HCT116 (cell line): ENCODE results near the gene GAPDH. TPM values are rescaled to one million over a fixed set of nuclear protein-coding genes. Genes with fewer than 3 reads are reported as not detected.
"Not testable (repeated sequence)": the region's sequence is repeated elsewhere in the genome, so short reads cannot be mapped to it uniquely, and the experiment has no call there.

Experiments
- ATAC-seq: fragments of 200-7000 bp; cut with Tn5 transposase; 2 replicates; pipeline ENCODE4 v1.9.1; 2020; ENCODE audit warnings: mild to moderate bottlenecking, moderate library complexity
- BruUV-seq: library from RNA; stranded (reverse); fragments of 400-500 nt; replicated peaks from 2 replicates; lab custom pipeline; 2021; lab: Mats Ljungman, UMichigan
- CTCF ChIA-PET: fragments of 300-600 bp; sonication (Branson Sonifier 250); formaldehyde crosslinking; loops from one replicate; lab custom pipeline; 2021; ENCODE audit warnings: antibody characterized with exemption; lab: Charles Lee
- POLR2A ChIA-PET: fragments of 300-600, 350-600 bp; sonication (Branson Sonifier 250); formaldehyde crosslinking; loops from one replicate; lab custom pipeline; 2021; ENCODE audit warnings: antibody characterized with exemption; lab: Charles Lee
- RAD21 ChIA-PET, 2 experiments: fragments of 300-600 bp; sonication (Branson Sonifier 250); formaldehyde crosslinking; loops; one replicate each; lab custom pipeline; 2023; ENCODE audit warnings: low total read pairs in 2 of 2; ENCODE audit not compliant: uncharacterized antibody in 2 of 2, unreplicated experiment in 2 of 2, low non-redundant PET in 1 of 2; lab: Charles Lee
- DNase-seq: peaks from one replicate; pipeline ENCODE4 v3.0.0-alpha.2; 2010; ENCODE audit warnings: low read depth, low spot score
- H2AFZ ChIP-seq: fragments of 200-600 bp; shearing (Covaris generic), sonication (generic); 2 replicates; pipeline ENCODE4 v1.6.1; 2017; ENCODE audit warnings: low read depth, mixed run types, mixed read lengths, antibody characterized with exemption, low read length; ENCODE audit not compliant: poor library complexity, severe bottlenecking
- H3K27ac ChIP-seq: 2 replicates; pipeline ENCODE4 v1.5.1; 2012; ENCODE audit warnings: low read depth, low read length
- H3K27me3 ChIP-seq: fragments of 200-600 bp; sonication (generic); 2 replicates; pipeline ENCODE4 v1.6.1; 2016; ENCODE audit warnings: mixed run types, low read length, mixed read lengths; ENCODE audit not compliant: insufficient read depth
- H3K36me3 ChIP-seq, 2 experiments: fragments of 200-500 bp in 1 of 2; fragments of 200-600 bp in 1 of 2; sonication (Bioruptor generic) in 1 of 2; sonication (generic) in 1 of 2; 2 replicates each; pipeline versions ENCODE4 v1.5.1 to v1.6.1; 2014 to 2016; ENCODE audit warnings: low read length in 2 of 2, inconsistent platforms in 1 of 2, mixed read lengths in 1 of 2, mixed run types in 1 of 2; ENCODE audit not compliant: insufficient read depth in 2 of 2, control insufficient read depth in 1 of 2
- H3K4me1 ChIP-seq, 2 experiments: fragments of 200-600 bp in 1 of 2; sonication (generic) in 1 of 2; 2 replicates each; pipeline versions ENCODE4 v1.5.1 to v1.6.1; 2012 to 2017; ENCODE audit warnings: low read length in 2 of 2, inconsistent platforms in 1 of 2, mild to moderate bottlenecking in 1 of 2, mixed read lengths in 1 of 2, mixed run types in 1 of 2, moderate library complexity in 1 of 2; ENCODE audit not compliant: insufficient read depth in 2 of 2, control insufficient read depth in 1 of 2
- H3K4me2 ChIP-seq: fragments of 200-600 bp; sonication (generic); 2 replicates; pipeline ENCODE4 v1.6.1; 2017; ENCODE audit warnings: mixed run types, low read length, mixed read lengths
- H3K4me3 ChIP-seq, 2 experiments: fragments of 200-600 bp in 1 of 2; sonication (generic) in 1 of 2; replicated peaks in 1 of 2; 2 replicates each; pipeline ENCODE4 v1.5.1; 2011 to 2016; ENCODE audit warnings: low read length in 2 of 2, control low read depth in 1 of 2, low read depth in 1 of 2, mild to moderate bottlenecking in 1 of 2, mixed read lengths in 1 of 2, mixed run types in 1 of 2
- H3K79me2 ChIP-seq: fragments of 200-600 bp; sonication (generic); 2 replicates; pipeline ENCODE4 v1.6.1; 2017; ENCODE audit warnings: mild to moderate bottlenecking, mixed run types, low read length, moderate library complexity, mixed read lengths; ENCODE audit not compliant: insufficient read depth
- H3K9ac ChIP-seq: fragments of 200-600 bp; sonication (generic); 2 replicates; pipeline ENCODE4 v1.6.1; 2016; ENCODE audit warnings: low read length, mixed read lengths
- H3K9me2 ChIP-seq: fragments of 200-600 bp; sonication (generic), shearing (Covaris generic); 2 replicates; pipeline ENCODE4 v1.6.1; 2017; ENCODE audit warnings: mixed run types, mild to moderate bottlenecking, moderate library complexity; ENCODE audit not compliant: insufficient read depth
- H3K9me3 ChIP-seq, 2 experiments: fragments of 200-500 bp in 1 of 2; fragments of 200-600 bp in 1 of 2; sonication (Bioruptor generic) in 1 of 2; sonication (generic) in 1 of 2; 2 replicates each; pipeline ENCODE4 v1.6.1; 2014 to 2017; ENCODE audit warnings: low read length in 2 of 2, mixed read lengths in 2 of 2, inconsistent platforms in 1 of 2, low read depth in 1 of 2, mild to moderate bottlenecking in 1 of 2, mixed run types in 1 of 2, moderate library complexity in 1 of 2; ENCODE audit not compliant: control insufficient read depth in 1 of 2, insufficient read depth in 1 of 2
- H4K20me1 ChIP-seq: fragments of 200-600 bp; sonication (generic), shearing (Covaris generic); 2 replicates; pipeline ENCODE4 v1.6.1; 2017; ENCODE audit warnings: mixed run types, mild to moderate bottlenecking, moderate library complexity; ENCODE audit not compliant: insufficient read depth
- SRF ChIP-seq: IDR thresholded peaks from 2 replicates; pipeline ENCODE4 v1.6.1; 2012; ENCODE audit warnings: low read depth
- ZFX ChIP-seq: fragments of 450-650 bp; IDR thresholded peaks from 2 replicates; pipeline ENCODE4 v1.6.1; 2017
- intact Hi-C: fragments of 100-400 bp; cut with micrococcal nuclease; formaldehyde crosslinking; loops from 2 replicates; pipeline ENCODE4 v1.10.0; 2022
- total RNA-seq: library from RNA; stranded (reverse); gene quantifications from one replicate; pipeline ENCODE4 v1.2.1, GENCODE V29; 2021; ENCODE audit not compliant: unreplicated experiment

The GAPDH gene
- total RNA-seq, 1 experiment from 2014 or later = 5,901 TPM

- TF ChIP-seq ZFX = no peak
- TF ChIP-seq, all 23 proteins: peak for 0
Observed at GRCh38 chr12:6494968-6495367, 39.3 kb upstream of the GAPDH start (continued).

GRCh38 chr12:6497291-6497690 is 37.0 kb upstream of the GAPDH start:
- intact Hi-C loops, H3K9ac ChIP-seq, H3K4me2 ChIP-seq, DNase-seq, ATAC-seq, CTCF ChIA-PET, BruUV-seq, H3K27ac ChIP-seq, H3K27me3 ChIP-seq, H3K9me3 ChIP-seq, H4K20me1 ChIP-seq, H2AFZ ChIP-seq, H3K9me2 ChIP-seq, RAD21 ChIA-PET, H3K4me3 ChIP-seq: not testable (repeated sequence)
- POLR2A ChIA-PET = interaction anchor here (1.4 kb wide), 1 partner anchor 37 kb away, joined by 5 read pairs; the partner anchor contains the start of gene GAPDH
- peaks cover 33 to 52% of the 10 kb centered on the region in 2 experiments for H3K36me3 ChIP-seq
- H3K4me1 ChIP-seq = peaks cover 6 to 14% of the 10 kb centered on the region in 2 experiments
- H3K79me2 ChIP-seq = peaks cover 88% of the 10 kb centered on the region

GRCh38 chr12:6500466-6500865 is 33.9 kb upstream of the GAPDH start:
- BruUV-seq = no TSS peak
- POLR2A ChIA-PET = interaction anchor here (1.2 kb wide), 1 partner anchor 34 kb away, joined by 3 read pairs; the partner anchor contains the start of gene GAPDH
- Histone ChIP-seq H3K9me3 (no peaks in the 10 kb centered on the region), H2AFZ (no peak overlapping the region), H3K4me1 (peaks cover 0 to 2% of the 10 kb centered on the region in 2 experiments; a peak in 1 of 4 replicates), H3K36me3 (peaks cover 34 to 65% of the 10 kb centered on the region in 2 experiments), H3K27ac (no peak overlapping the region), H3K4me2 (no peak overlapping the region), H3K79me2 (peaks cover 98% of the 10 kb centered on the region), H3K27me3 (no peaks in the 10 kb centered on the region), H3K9me2 (no peaks in the 10 kb centered on the region), H4K20me1 (no peaks in the 10 kb centered on the region), H3K4me3 (no peak overlapping the region), H3K9ac (no peak overlapping the region)
- no peak for TF ChIP-seq SRF
- intact Hi-C loops = no loop called here
- CTCF ChIA-PET = no interaction called here
- ATAC-seq (no peak), DNase-seq (no peak)
- RAD21 ChIA-PET = no interaction called here
